Mesendoderm (in vitro differentiated cells): ENCODE measurements around the gene MED31.

Experiments used
- DNase-seq: peaks from one replicate; pipeline ENCODE4 v3.0.0; 2013
- H2AK5ac ChIP-seq: 2 replicates; pipeline ENCODE4 v1.6.1; 2013; ENCODE audit warnings: low read length, inconsistent platforms
- H2BK120ac ChIP-seq: 2 replicates; pipeline ENCODE4 v1.6.1; 2013; ENCODE audit warnings: low read depth, mild to moderate bottlenecking, low read length, moderate library complexity, mixed read lengths
- H2BK15ac ChIP-seq: replicated peaks from 2 replicates; pipeline ENCODE4 v1.6.1; 2013; ENCODE audit warnings: low read depth, mild to moderate bottlenecking, moderate library complexity
- H2BK5ac ChIP-seq: 2 replicates; pipeline ENCODE4 v1.6.1; 2013; ENCODE audit warnings: low read length, inconsistent platforms
- H3K18ac ChIP-seq: 2 replicates; pipeline ENCODE4 v1.6.1; 2013; ENCODE audit warnings: mild to moderate bottlenecking, low read length, mixed read lengths
- H3K23ac ChIP-seq: one replicate; pipeline ENCODE4 v1.6.1; 2013; ENCODE audit warnings: low read length
- H3K27ac ChIP-seq: 2 replicates; pipeline ENCODE4 v1.5.1; 2013; ENCODE audit warnings: low read depth, mild to moderate bottlenecking, inconsistent platforms, low read length, moderate library complexity
- H3K27me3 ChIP-seq: 2 replicates; pipeline ENCODE4 v1.6.1; 2013; ENCODE audit warnings: low read length, control low read depth, mild to moderate bottlenecking, inconsistent platforms; ENCODE audit not compliant: insufficient read depth, poor library complexity
- H3K36me3 ChIP-seq: 2 replicates; pipeline ENCODE4 v1.6.1; 2013; ENCODE audit warnings: low read length, inconsistent platforms; ENCODE audit not compliant: control insufficient read depth, insufficient read depth
- H3K4ac ChIP-seq: one replicate; pipeline ENCODE4 v1.6.1; 2013; ENCODE audit warnings: low read depth, mild to moderate bottlenecking, low read length, moderate library complexity
- H3K4me1 ChIP-seq: 2 replicates; pipeline ENCODE4 v1.6.1; 2013; ENCODE audit warnings: low read depth, low read length, inconsistent platforms; ENCODE audit not compliant: control insufficient read depth
- H3K4me2 ChIP-seq: 2 replicates; pipeline ENCODE4 v1.6.1; 2013; ENCODE audit warnings: low read length
- H3K4me3 ChIP-seq: 2 replicates; pipeline ENCODE4 v1.5.1; 2013; ENCODE audit warnings: mild to moderate bottlenecking, low read length
- H3K56ac ChIP-seq: one replicate; pipeline ENCODE4 v1.6.1; 2013; ENCODE audit warnings: low read length
- H3K79me1 ChIP-seq: 2 replicates; pipeline ENCODE4 v1.6.1; 2013; ENCODE audit warnings: low read length, inconsistent platforms
- H3K79me2 ChIP-seq: 2 replicates; pipeline ENCODE4 v1.6.1; 2013; ENCODE audit warnings: mild to moderate bottlenecking, low read length; ENCODE audit not compliant: control insufficient read depth, insufficient read depth
- H3K9ac ChIP-seq: 2 replicates; pipeline ENCODE4 v1.6.1; 2013; ENCODE audit warnings: low read length, inconsistent platforms
- H4K5ac ChIP-seq: one replicate; pipeline ENCODE4 v1.6.1; 2013; ENCODE audit warnings: low read length
- H4K8ac ChIP-seq: one replicate; pipeline ENCODE4 v1.6.1; 2013; ENCODE audit warnings: low read depth, mild to moderate bottlenecking, control low read depth, low read length, moderate library complexity
- WGBS: extraction: QIAGEN DNeasy Blood & Tissue Kit; methylation state at CpG from one replicate; pipeline ENCODE4 v1.1.7; 2013; ENCODE audit warnings: low lambda C conversion rate, missing lambda C conversion rate; ENCODE audit not compliant: insufficient coverage; ENCODE audit errors: extremely low coverage; 5-methylcytosine and 5-hydroxymethylcytosine counted together

The MED31 gene

GRCh38 chr17:6686026-6686425 is 34.6 kb upstream of the MED31 start:
- Histone ChIP-seq H3K36me3 (no peaks in the 10 kb centered on the region), H3K4me1 (peaks cover 8% of the 10 kb centered on the region), H2AK5ac (no peak overlapping the region), H3K4ac (no peak overlapping the region), H3K79me2 (no peaks in the 10 kb centered on the region), H3K4me3 (no peak overlapping the region), H2BK120ac (no peak overlapping the region), H3K27ac (no peak overlapping the region), H3K56ac (no peak overlapping the region), H3K4me2 (no peak overlapping the region), H3K9ac (no peak overlapping the region), H3K79me1 (no peaks in the 10 kb centered on the region), H3K23ac (no peak overlapping the region), H2BK5ac (no peak overlapping the region), H3K27me3 (no peaks in the 10 kb centered on the region), H3K18ac (no peak overlapping the region), H4K5ac (no peak overlapping the region), H2BK15ac (no peak overlapping the region), H4K8ac (no peak overlapping the region)
- no peak for DNase-seq
- no CpG with 5 or more reads among the region's 4 CpGs for WGBS

GRCh38 chr17:6684881-6685767 is 33.7 kb upstream of the MED31 start:
- Histone ChIP-seq H2BK120ac (no peak overlapping the region), H3K27ac (no peak overlapping the region), H4K8ac (no peak overlapping the region), H2AK5ac (no peak overlapping the region), H3K36me3 (no peaks in the 10 kb centered on the region), H3K4ac (no peak overlapping the region), H3K79me1 (no peaks in the 10 kb centered on the region), H4K5ac (no peak overlapping the region), H3K4me2 (no peak overlapping the region), H3K79me2 (no peaks in the 10 kb centered on the region), H3K9ac (no peak overlapping the region), H3K18ac (no peak overlapping the region), H3K4me1 (peaks cover 8% of the 10 kb centered on the region), H3K23ac (no peak overlapping the region), H2BK15ac (no peak overlapping the region), H3K4me3 (no peak overlapping the region), H3K56ac (no peak overlapping the region), H2BK5ac (no peak overlapping the region), H3K27me3 (no peaks in the 10 kb centered on the region)
- no peak for DNase-seq
- no CpG with 5 or more reads among the region's 14 CpGs for WGBS

GRCh38 chr17:6684460-6684783 is 33.0 kb upstream of the MED31 start:
- Histone ChIP-seq H4K5ac (no peak overlapping the region), H2BK15ac (no peak overlapping the region), H3K9ac (no peak overlapping the region), H3K56ac (no peak overlapping the region), H3K79me2 (no peaks in the 10 kb centered on the region), H3K23ac (no peak overlapping the region), H3K79me1 (no peaks in the 10 kb centered on the region), H4K8ac (no peak overlapping the region), H3K4me3 (no peak overlapping the region), H3K27me3 (no peaks in the 10 kb centered on the region), H3K27ac (peak overlapping the region; percentile 38), H2BK5ac (no peak overlapping the region), H3K4me2 (no peak overlapping the region), H3K4me1 (peaks cover 8% of the 10 kb centered on the region), H2AK5ac (no peak overlapping the region), H3K4ac (no peak overlapping the region), H2BK120ac (no peak overlapping the region), H3K18ac (no peak overlapping the region), H3K36me3 (no peaks in the 10 kb centered on the region)
- peak; percentile 87 for DNase-seq
- WGBS, result no CpG with 5 or more reads among the region's 7 CpGs

- no CpG with 5 or more reads among the region's 3 CpGs for WGBS
- no peaks in the 10 kb centered on the region for H3K36me3 ChIP-seq
Observed at GRCh38 chr17:6683730-6684459, 32.5 kb upstream of the MED31 start.

GRCh38 chr17:6683081-6683684 is 31.8 kb upstream of the MED31 start:
- Histone ChIP-seq H3K56ac (no peak overlapping the region), H3K4ac (no peak overlapping the region), H2BK120ac (no peak overlapping the region), H3K36me3 (no peaks in the 10 kb centered on the region), H3K9ac (no peak overlapping the region), H3K79me2 (no peaks in the 10 kb centered on the region), H3K18ac (no peak overlapping the region), H3K27ac (no peak overlapping the region), H4K5ac (no peak overlapping the region), H2BK5ac (no peak overlapping the region), H3K79me1 (no peaks in the 10 kb centered on the region), H2AK5ac (no peak overlapping the region), H3K23ac (no peak overlapping the region), H2BK15ac (no peak overlapping the region), H3K27me3 (no peaks in the 10 kb centered on the region), H3K4me3 (no peak overlapping the region), H3K4me1 (peaks cover 8% of the 10 kb centered on the region), H3K4me2 (no peak overlapping the region), H4K8ac (no peak overlapping the region)
- no CpG with 5 or more reads among the region's 3 CpGs for WGBS
- no peak for DNase-seq

More at GRCh38 chr17:6683730-6684459, 32.5 kb upstream of the MED31 start:
- Histone ChIP-seq H3K4me2 (no peak overlapping the region), H3K79me2 (no peaks in the 10 kb centered on the region), H2BK15ac (no peak overlapping the region), H2AK5ac (peak overlapping the region; percentile 46), H2BK5ac (peak overlapping the region; percentile 33), H3K56ac (peak overlapping the region; percentile 62), H3K23ac (no peak overlapping the region), H3K9ac (no peak overlapping the region), H4K8ac (no peak overlapping the region), H3K79me1 (no peaks in the 10 kb centered on the region), H3K27me3 (no peaks in the 10 kb centered on the region), H2BK120ac (no peak overlapping the region), H3K4ac (no peak overlapping the region), H3K4me3 (no peak overlapping the region), H4K5ac (no peak overlapping the region), H3K27ac (no peak overlapping the region), H3K4me1 (peaks cover 8% of the 10 kb centered on the region), H3K18ac (no peak overlapping the region)
- DNase-seq, result no peak
